ENCODE results near the gene NCAN.

NCAN gene

GRCh38 chr19:19211499-19212420 lies at the start of gene NCAN:
NCAN (plus strand) TSS chr19:19211958; CDS start chr19:19216954, 4,996 bp downstream.
- no peak for DNase-seq (ENCODE audit: low read depth)
- no peak within 1 kb of the TSS for H3K4me3 ChIP-seq (ENCODE audit: low read length)
- TF ChIP-seq CTCF (IDR thresholded peaks at IDR 0.05; ENCODE audit: insufficient read depth, low read depth, low read length, missing control alignments) = no peak

GRCh38 chr19:19162495-19162894 lies 49.3 kb upstream of the NCAN start:
- no peak for DNase-seq (ENCODE audit: low read depth)
- no peak overlapping the region for H3K4me3 ChIP-seq (ENCODE audit: low read length)
- no peak for TF ChIP-seq CTCF (IDR thresholded peaks at IDR 0.05; ENCODE audit: insufficient read depth, low read depth, low read length, missing control alignments)

GRCh38 chr19:19165396-19165795 lies 46.4 kb upstream of the NCAN start:
- no peak overlapping the region for H3K4me3 ChIP-seq (ENCODE audit: low read length)
- no peak for DNase-seq (ENCODE audit: low read depth)
- no peak for TF ChIP-seq CTCF (IDR thresholded peaks at IDR 0.05; ENCODE audit: insufficient read depth, low read depth, low read length, missing control alignments)

- no peak overlapping the region for H3K4me3 ChIP-seq (ENCODE audit: low read length)
- DNase-seq (ENCODE audit: low read depth) = no peak
- TF ChIP-seq CTCF (IDR thresholded peaks at IDR 0.05; ENCODE audit: insufficient read depth, low read depth, low read length, missing control alignments) = no peak
Measured at GRCh38 chr19:19167612-19168011, 44.1 kb upstream of the NCAN start.

- H3K4me3 ChIP-seq (ENCODE audit: low read length) = no peak overlapping the region
- no peak for DNase-seq (ENCODE audit: low read depth)
Measured at GRCh38 chr19:19169236-19170052, 42.3 kb upstream of the NCAN start.

More at GRCh38 chr19:19169236-19170052, 42.3 kb upstream of the NCAN start:
- TF ChIP-seq CTCF (IDR thresholded peaks at IDR 0.05; ENCODE audit: insufficient read depth, low read depth, low read length, missing control alignments) = no peak
